NCI-H2196 (cell line): ENCODE data around the gene RBM4.
A peak's percentile ranks its signal among the peaks of the same experiment; 100 is the strongest.
"Not testable (repeated sequence)": the region's sequence is repeated elsewhere in the genome, so short reads cannot be mapped to it uniquely, and the experiment has no call there.

Experiments
- DNase-seq: peaks from one replicate; lab custom pipeline; 2025; ENCODE audit not compliant: unreplicated experiment; lab: John Stamatoyannopoulos, UW

Gene RBM4

GRCh38 chr11:66616379-66617154 lies 21.9 kb upstream of the RBM4 start, which contains the start of gene RBM14:
TSS of gene RBM14 (plus strand) at chr11:66616630. CDS start at chr11:66616721, 91 bp downstream.
- peak; percentile 100 for DNase-seq

GRCh38 chr11:66617155-66617834 lies 21.2 kb upstream of the RBM4 start:
- DNase-seq, result no peak

- DNase-seq, result peak; percentile 36
Measured at GRCh38 chr11:66619080-66619554, 19.4 kb upstream of the RBM4 start.

GRCh38 chr11:66624450-66624849 lies 14.1 kb upstream of the RBM4 start:
- DNase-seq, result no peak

- DNase-seq, result no peak
Measured at GRCh38 chr11:66625041-66625751, 13.3 kb upstream of the RBM4 start.

GRCh38 chr11:66625752-66626149 lies 12.8 kb upstream of the RBM4 start:
- no peak for DNase-seq

GRCh38 chr11:66626382-66626781 lies 12.1 kb upstream of the RBM4 start:
- no peak for DNase-seq

- DNase-seq, result no peak
Measured at GRCh38 chr11:66626926-66627325, 11.6 kb upstream of the RBM4 start.

- no peak for DNase-seq
Measured at GRCh38 chr11:66628061-66628603, 10.4 kb upstream of the RBM4 start.

GRCh38 chr11:66629356-66629755 lies 9.1 kb upstream of the RBM4 start:
- DNase-seq, result no peak

GRCh38 chr11:66631883-66632282 lies 6.6 kb upstream of the RBM4 start:
- no peak for DNase-seq

GRCh38 chr11:66632952-66633351 lies 5.6 kb upstream of the RBM4 start:
- DNase-seq, result no peak

GRCh38 chr11:66636411-66636810 lies 2.1 kb upstream of the RBM4 start:
- DNase-seq, result no peak

GRCh38 chr11:66637557-66638176 lies 836 bp upstream of the RBM4 start:
- DNase-seq, result no peak

- DNase-seq, result no peak
Measured at GRCh38 chr11:66639066-66639813, 737 bp downstream of the RBM4 start.

GRCh38 chr11:66639814-66640340 lies 1.4 kb downstream of the RBM4 start:
- DNase-seq, result not testable (repeated sequence)

- DNase-seq, result no peak
Measured at GRCh38 chr11:66641834-66642233, 3.3 kb downstream of the RBM4 start.

GRCh38 chr11:66643745-66644437 lies 5.4 kb downstream of the RBM4 start:
- DNase-seq, result no peak

GRCh38 chr11:66646828-66647227 lies 8.3 kb downstream of the RBM4 start:
- DNase-seq, result no peak
